BE2C (cell line): Measurements from ENCODE around the gene PFKL.
A peak's percentile ranks its signal among the peaks of the same experiment; 100 is the strongest.

Experiments
- DNase-seq: peaks from one replicate; pipeline ENCODE4 v3.0.0-alpha.2; 2020
- H3K27me3 ChIP-seq: fragments of 250-450 bp; sonication (Bioruptor Pico); 2 replicates; pipeline ENCODE4 v1.5.1; 2020; ENCODE audit warnings: mild to moderate bottlenecking
- H3K36me3 ChIP-seq: fragments of 250-450 bp; sonication (Bioruptor Pico); 2 replicates; pipeline ENCODE4 v1.5.1; 2020; ENCODE audit warnings: mild to moderate bottlenecking
- H3K4me1 ChIP-seq: fragments of 250-450 bp; sonication (Bioruptor Pico); 2 replicates; pipeline ENCODE4 v1.5.1; 2020
- H3K4me3 ChIP-seq: 2 replicates; pipeline ENCODE4 v1.5.1; 2011; ENCODE audit warnings: low read depth, low read length
- H3K9me3 ChIP-seq: fragments of 250-450 bp; sonication (Bioruptor Pico); 2 replicates; pipeline ENCODE4 v1.5.1; 2020
- CTCF ChIP-seq: IDR thresholded peaks from 2 replicates; pipeline ENCODE4 v1.5.1; 2012; ENCODE audit warnings: mild to moderate bottlenecking, low read depth, low read length

PFKL gene

GRCh38 chr21:44283948-44284347 lies 15.9 kb upstream of the PFKL start:
- no peak for TF ChIP-seq CTCF
- Histone ChIP-seq H3K9me3 (no peaks in the 10 kb centered on the region), H3K4me1 (no peaks in the 10 kb centered on the region), H3K36me3 (no peaks in the 10 kb centered on the region), H3K4me3 (no peak overlapping the region), H3K27me3 (no peaks in the 10 kb centered on the region)
- no peak for DNase-seq

GRCh38 chr21:44285138-44285992 lies 14.5 kb upstream of the PFKL start, which contains the start of gene AIRE:
Gene AIRE (plus strand): TSS chr21:44285876. CDS start chr21:44286007, 131 bp downstream.
- no peak for TF ChIP-seq CTCF
- peak; percentile 10 for DNase-seq
- no peaks in the 10 kb centered on the region for H3K27me3 ChIP-seq
- no peaks in the 10 kb centered on the region for H3K9me3 ChIP-seq
- H3K36me3 ChIP-seq: no peaks in the 10 kb centered on the region
- no peak within 1 kb of the TSS for H3K4me3 ChIP-seq
- H3K4me1 ChIP-seq: no peaks in the 10 kb centered on the region

GRCh38 chr21:44286086-44286715 lies 13.7 kb upstream of the PFKL start:
- H3K4me1 ChIP-seq: no peaks in the 10 kb centered on the region
- no peak for TF ChIP-seq CTCF
- no peak overlapping the region for H3K4me3 ChIP-seq
- H3K27me3 ChIP-seq: no peaks in the 10 kb centered on the region
- no peak for DNase-seq
- no peaks in the 10 kb centered on the region for H3K9me3 ChIP-seq
- no peaks in the 10 kb centered on the region for H3K36me3 ChIP-seq

GRCh38 chr21:44286716-44287632 lies 12.9 kb upstream of the PFKL start:
- Histone ChIP-seq H3K4me3 (no peak overlapping the region), H3K4me1 (no peaks in the 10 kb centered on the region), H3K36me3 (no peaks in the 10 kb centered on the region), H3K27me3 (no peaks in the 10 kb centered on the region), H3K9me3 (no peaks in the 10 kb centered on the region)
- no peak for TF ChIP-seq CTCF
- peak; percentile 4 for DNase-seq

GRCh38 chr21:44288251-44289110 lies 11.4 kb upstream of the PFKL start:
- no peak for DNase-seq
- TF ChIP-seq CTCF: no peak
- H3K36me3 ChIP-seq: no peaks in the 10 kb centered on the region
- H3K27me3 ChIP-seq: no peaks in the 10 kb centered on the region
- no peaks in the 10 kb centered on the region for H3K9me3 ChIP-seq
- no peak overlapping the region for H3K4me3 ChIP-seq
- H3K4me1 ChIP-seq: no peaks in the 10 kb centered on the region
